Measurements from ENCODE around the gene SPEG. TPM values are rescaled to one million over a fixed set of nuclear protein-coding genes. Genes with fewer than 3 reads are reported as not detected.

SPEG gene
- total RNA-seq, 2 donors from 2014 or later: 0.86 TPM; not detected in 1

- DNase-seq (ENCODE audit: low spot score) (no peak), ATAC-seq (no peak)
- Mint-ChIP-seq H3K9me3 (no peaks in the 10 kb centered on the region), H3K4me1 (ENCODE audit: low read depth in 2 of 2) (peaks cover 10 to 14% of the 10 kb centered on the region in 2 donors), H3K4me3 (no peak overlapping the region), H3K27ac (no peak overlapping the region), H3K27me3 (peaks cover 23 to 26% of the 10 kb centered on the region in 2 donors), H3K36me3 (no peaks in the 10 kb centered on the region)
These were observed 73.2 kb downstream of the SPEG start for GRCh38 chr2:219507581-219508443.

GRCh38 chr2:219508444-219508734 is 73.7 kb downstream of the SPEG start:
- DNase-seq (ENCODE audit: low spot score) (no peak), ATAC-seq (no peak)
- Mint-ChIP-seq H3K4me1 (ENCODE audit: low read depth in 2 of 2) (peaks cover 10 to 18% of the 10 kb centered on the region in 2 donors), H3K9me3 (no peaks in the 10 kb centered on the region), H3K4me3 (no peak overlapping the region), H3K27ac (no peak overlapping the region), H3K27me3 (peaks cover 28 to 30% of the 10 kb centered on the region in 2 donors), H3K36me3 (no peaks in the 10 kb centered on the region)

GRCh38 chr2:219508971-219509779 is 74.5 kb downstream of the SPEG start:
- ATAC-seq (peak; percentile 2 to 31), DNase-seq (ENCODE audit: low spot score) (no peak)
- no peak overlapping the region for H3K27ac Mint-ChIP-seq
- peaks cover 34 to 38% of the 10 kb centered on the region in 2 donors for H3K27me3 Mint-ChIP-seq
- no peaks in the 10 kb centered on the region for H3K9me3 Mint-ChIP-seq
- no peak overlapping the region for H3K4me3 Mint-ChIP-seq
- no peaks in the 10 kb centered on the region for H3K36me3 Mint-ChIP-seq
- H3K4me1 Mint-ChIP-seq (ENCODE audit: low read depth in 2 of 2): peaks cover 10 to 24% of the 10 kb centered on the region in 2 donors

- H3K4me3 Mint-ChIP-seq: no peak overlapping the region
- peak; percentile 63 to 70 for ATAC-seq
- no peak for DNase-seq (ENCODE audit: low spot score)
- H3K4me1 Mint-ChIP-seq (ENCODE audit: low read depth in 2 of 2): peaks cover 10 to 22% of the 10 kb centered on the region in 2 donors
- H3K27me3 Mint-ChIP-seq: peaks cover 36 to 40% of the 10 kb centered on the region in 2 donors
- H3K27ac Mint-ChIP-seq: no peak overlapping the region
- H3K9me3 Mint-ChIP-seq: no peaks in the 10 kb centered on the region
- no peaks in the 10 kb centered on the region for H3K36me3 Mint-ChIP-seq
These were observed 75.3 kb downstream of the SPEG start for GRCh38 chr2:219509780-219510511.

GRCh38 chr2:219510512-219511135 is 76.0 kb downstream of the SPEG start:
- no peak for DNase-seq (ENCODE audit: low spot score)
- Mint-ChIP-seq H3K36me3 (no peaks in the 10 kb centered on the region), H3K9me3 (no peaks in the 10 kb centered on the region), H3K4me1 (ENCODE audit: low read depth in 2 of 2) (peaks cover 10 to 22% of the 10 kb centered on the region in 2 donors), H3K4me3 (no peak overlapping the region), H3K27ac (no peak overlapping the region), H3K27me3 (peaks cover 39 to 42% of the 10 kb centered on the region in 2 donors)
- no peak for ATAC-seq

- H3K4me3 Mint-ChIP-seq: no peak overlapping the region
- DNase-seq (ENCODE audit: low spot score) (no peak), ATAC-seq (no peak)
- H3K27ac Mint-ChIP-seq: no peak overlapping the region
- H3K9me3 Mint-ChIP-seq: no peaks in the 10 kb centered on the region
- H3K36me3 Mint-ChIP-seq: no peaks in the 10 kb centered on the region
- H3K27me3 Mint-ChIP-seq: peaks cover 47 to 53% of the 10 kb centered on the region in 2 donors
- peaks cover 10 to 22% of the 10 kb centered on the region in 2 donors for H3K4me1 Mint-ChIP-seq (ENCODE audit: low read depth in 2 of 2)
These were observed 77.1 kb downstream of the SPEG start for GRCh38 chr2:219511547-219512325.

- no peak overlapping the region for H3K4me3 Mint-ChIP-seq
- H3K36me3 Mint-ChIP-seq: no peaks in the 10 kb centered on the region
- no peak overlapping the region for H3K27ac Mint-ChIP-seq
- H3K27me3 Mint-ChIP-seq: peaks cover 55 to 62% of the 10 kb centered on the region in 2 donors
- peaks cover 10 to 22% of the 10 kb centered on the region in 2 donors for H3K4me1 Mint-ChIP-seq (ENCODE audit: low read depth in 2 of 2)
- ATAC-seq (no peak), DNase-seq (ENCODE audit: low spot score) (no peak)
- H3K9me3 Mint-ChIP-seq: no peaks in the 10 kb centered on the region
These were observed 78.0 kb downstream of the SPEG start for GRCh38 chr2:219512524-219513216.

GRCh38 chr2:219513787-219514186 is 79.1 kb downstream of the SPEG start:
- H3K36me3 Mint-ChIP-seq: no peaks in the 10 kb centered on the region
- no peak overlapping the region for H3K27ac Mint-ChIP-seq
- H3K4me1 Mint-ChIP-seq (ENCODE audit: low read depth in 2 of 2): peaks cover 10 to 22% of the 10 kb centered on the region in 2 donors
- H3K4me3 Mint-ChIP-seq: no peak overlapping the region
- DNase-seq (ENCODE audit: low spot score): no peak
- H3K27me3 Mint-ChIP-seq: peaks cover 65 to 73% of the 10 kb centered on the region in 2 donors
- ATAC-seq: no peak
- H3K9me3 Mint-ChIP-seq: no peaks in the 10 kb centered on the region

GRCh38 chr2:219514196-219514761 is 79.6 kb downstream of the SPEG start, which contains the start of gene ASIC4:
TSS of gene ASIC4 (plus strand) at chr2:219514482. CDS start at chr2:219514725, 243 bp downstream.
- peaks cover 10 to 22% of the 10 kb centered on the region in 2 donors for H3K4me1 Mint-ChIP-seq (ENCODE audit: low read depth in 2 of 2)
- no peaks in the 10 kb centered on the region for H3K9me3 Mint-ChIP-seq
- H3K27ac Mint-ChIP-seq: no peak within 1 kb of the TSS
- no peak for ATAC-seq
- no peaks in the 10 kb centered on the region for H3K36me3 Mint-ChIP-seq
- H3K27me3 Mint-ChIP-seq: peaks cover 67 to 78% of the 10 kb centered on the region in 2 donors
- no peak for DNase-seq (ENCODE audit: low spot score)
- no peak within 1 kb of the TSS for H3K4me3 Mint-ChIP-seq

- Mint-ChIP-seq H3K36me3 (no peaks in the 10 kb centered on the region), H3K27ac (no peak overlapping the region), H3K27me3 (peaks cover 65 to 78% of the 10 kb centered on the region in 2 donors), H3K4me3 (no peak overlapping the region), H3K4me1 (ENCODE audit: low read depth in 2 of 2) (peaks cover 6 to 17% of the 10 kb centered on the region in 2 donors), H3K9me3 (no peaks in the 10 kb centered on the region)
- no peak for DNase-seq (ENCODE audit: low spot score)
- ATAC-seq: no peak
These were observed 80.2 kb downstream of the SPEG start for GRCh38 chr2:219514836-219515235.

GRCh38 chr2:219515874-219516629 is 81.4 kb downstream of the SPEG start:
- Mint-ChIP-seq H3K27me3 (peaks cover 65 to 75% of the 10 kb centered on the region in 2 donors), H3K9me3 (no peaks in the 10 kb centered on the region), H3K4me1 (ENCODE audit: low read depth in 2 of 2) (peaks cover 0 to 10% of the 10 kb centered on the region in 2 donors), H3K27ac (no peak overlapping the region), H3K4me3 (no peak overlapping the region), H3K36me3 (no peaks in the 10 kb centered on the region)
- DNase-seq (ENCODE audit: low spot score) (no peak), ATAC-seq (no peak)

All from natural killer cell treated with Interleukin-12 subunit alpha and Interleukin-12 subunit beta and Interleukin-15 and Interleukin-18, amount 100 ng/mL, for 72 hours (primary cell).